SU-DHL-6 (cell line): ENCODE data around the gene GFI1B.

Experiments
- CTCF ChIP-seq: fragments of 200-600 bp; sonication (generic); IDR thresholded peaks from one replicate; pipeline ENCODE4 v1.5.1; 2017; ENCODE audit warnings: antibody characterized with exemption, mild to moderate bottlenecking, low read length, moderate library complexity; ENCODE audit not compliant: insufficient read depth, poor library complexity, severe bottlenecking
- EZH2phosphoT487 ChIP-seq: fragments of 200-600 bp; sonication (generic), shearing (Covaris generic); conservative IDR thresholded peaks from 2 replicates; pipeline ENCODE4 v1.6.1; 2018; ENCODE audit warnings: mild to moderate bottlenecking, antibody characterized with exemption, low read length, moderate library complexity, mixed read lengths

GRCh38 chr9:132991351-132992300, 13.1 kb downstream of the GFI1B start:
- TF ChIP-seq CTCF (no peak), EZH2phosphoT487 (no peak)
